A549 (cell line): ENCODE measurements around the gene PRKCD.

Experiments
- CTCF ChIP-seq: fragments of >200 bp; sonication (Bioruptor Twin); formaldehyde crosslinking; IDR thresholded peaks from 3 replicates; pipeline ENCODE4 v1.5.1; 2016
- PBX3 ChIP-seq: IDR thresholded peaks from 2 replicates; pipeline ENCODE4 v1.6.1; 2012
- POLR2A ChIP-seq: IDR thresholded peaks from 2 replicates; pipeline ENCODE4 v1.6.1; 2012; ENCODE audit warnings: mild to moderate bottlenecking, low read length
- REST ChIP-seq: fragments of 200-600 bp; sonication (generic); IDR thresholded peaks from 2 replicates; pipeline ENCODE4 v1.6.1; 2016; ENCODE audit warnings: antibody characterized with exemption, mild to moderate bottlenecking, moderate library complexity
- ZNF302 ChIP-seq: fragments of 250-450 bp; sonication (Bioruptor Pico); IDR thresholded peaks from 2 replicates; pipeline ENCODE4 v1.9.0; 2021; ENCODE audit warnings: inconsistent platforms, mild to moderate bottlenecking, moderate library complexity

GRCh38 chr3:53149006-53149690 is 11.9 kb upstream of the PRKCD start:
- TF ChIP-seq CTCF (no peak), REST (no peak), ZNF302 (CRISPR knock-in tag) (no peak), POLR2A (no peak), PBX3 (no peak)
